Breast epithelium (tissue), 4 donors: ENCODE results near the gene CYP24A1. TPM values are rescaled to one million over a fixed set of nuclear protein-coding genes. Genes with fewer than 3 reads are reported as not detected.

Source experiments
- DNase-seq, 2 donors: peaks; one replicate each; pipeline ENCODE4 v3.0.0-alpha.2; 2019; ENCODE audit warnings: low spot score in 2 of 2
- H3K27ac ChIP-seq, 2 donors: fragments of 200-600 bp; sonication (generic) in 1 of 2; one replicate each; pipeline ENCODE4 v1.5.1; 2016 to 2019; ENCODE audit warnings: mild to moderate bottlenecking in 1 of 2
- H3K27me3 ChIP-seq, 2 donors: fragments of 200-600 bp; sonication (generic) in 1 of 2; one replicate each; pipeline versions ENCODE4 v1.5.1 to v1.6.0; 2017 to 2019; ENCODE audit warnings: control low read depth in 1 of 2, mild to moderate bottlenecking in 1 of 2
- H3K36me3 ChIP-seq: fragments of 200-600 bp; one replicate; pipeline ENCODE4 v1.5.1; 2019
- H3K4me1 ChIP-seq, 2 donors: fragments of 200-600 bp; sonication (generic); one replicate each; pipeline ENCODE4 v1.5.1; 2016 to 2019; ENCODE audit warnings: control low read depth in 1 of 2
- H3K4me3 ChIP-seq, 3 donors: fragments of 200-600 bp; sonication (generic); 1 replicate in 2 of 3; 2 replicates in 1 of 3; pipeline ENCODE4 v1.5.1; 2016 to 2019; ENCODE audit warnings: mild to moderate bottlenecking in 3 of 3, moderate library complexity in 2 of 3
- H3K9me3 ChIP-seq, 2 donors: fragments of 200-600 bp; sonication (generic) in 1 of 2; one replicate each; pipeline ENCODE4 v1.5.1; 2016 to 2019; ENCODE audit warnings: control low read depth in 1 of 2
- POLR2A ChIP-seq: fragments of 450-650 bp; IDR thresholded peaks from one replicate; pipeline ENCODE4 v1.6.1; 2016; ENCODE audit warnings: antibody characterized with exemption, mild to moderate bottlenecking, moderate library complexity
- POLR2AphosphoS5 ChIP-seq, 3 donors: sonication (generic); formaldehyde crosslinking; IDR thresholded peaks; one replicate each; pipeline ENCODE4 v1.6.1; 2017; ENCODE audit warnings: antibody characterized with exemption in 3 of 3
- intact Hi-C: fragments of 100-400 bp; cut with DNase I; formaldehyde crosslinking; loops from one replicate; pipeline ENCODE4 v1.15.1; 2023; ENCODE audit warnings: low total_unique reads
- total RNA-seq, 3 donors: library from RNA; depleted of rRNA; stranded (reverse); fragments of >200 nt; gene quantifications; one replicate each; pipeline ENCODE4 v1.1.0, GENCODE V29; 2016
- TF ChIP-seq, protein P1 (sequence below), 3 donors: fragments of 450-650 bp; IDR thresholded peaks; one replicate each; pipeline ENCODE4 v1.5.1; 2016 to 2017; ENCODE audit warnings: antibody characterized with exemption in 3 of 3, mild to moderate bottlenecking in 3 of 3, moderate library complexity in 3 of 3

The CYP24A1 gene
- total RNA-seq, 3 donors from 2014 or later = 2.0 to 6.4 TPM; not detected in 1

DNA sequence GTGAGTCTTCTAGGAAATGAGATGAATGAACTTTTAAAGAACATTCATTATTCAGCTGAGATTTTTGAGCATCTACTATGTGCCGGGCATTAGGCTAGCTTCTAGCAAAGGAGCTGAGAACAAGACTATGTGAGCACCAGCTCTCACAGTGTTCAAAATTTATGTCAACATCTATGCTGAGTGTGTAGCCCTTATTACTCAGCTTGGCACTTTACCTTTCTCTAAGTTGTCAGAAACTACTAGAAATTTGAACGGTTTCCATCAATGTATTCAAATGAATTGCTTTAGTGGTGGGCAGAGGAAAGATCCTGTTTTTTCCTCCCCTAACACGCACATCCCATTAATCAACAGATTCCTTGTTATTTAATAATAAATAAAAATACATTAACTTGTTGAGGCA, 33.3 kb downstream of the CYP24A1 start:
- intact Hi-C loops = no loop called here
- Histone ChIP-seq H3K4me3 (no peak overlapping the region), H3K9me3 (no peaks in the 10 kb centered on the region), H3K27me3 (no peaks in the 10 kb centered on the region), H3K27ac (no peak overlapping the region), H3K36me3 (no peaks in the 10 kb centered on the region), H3K4me1 (no peaks in the 10 kb centered on the region)
- no peak for DNase-seq
- TF ChIP-seq, protein P1, sequence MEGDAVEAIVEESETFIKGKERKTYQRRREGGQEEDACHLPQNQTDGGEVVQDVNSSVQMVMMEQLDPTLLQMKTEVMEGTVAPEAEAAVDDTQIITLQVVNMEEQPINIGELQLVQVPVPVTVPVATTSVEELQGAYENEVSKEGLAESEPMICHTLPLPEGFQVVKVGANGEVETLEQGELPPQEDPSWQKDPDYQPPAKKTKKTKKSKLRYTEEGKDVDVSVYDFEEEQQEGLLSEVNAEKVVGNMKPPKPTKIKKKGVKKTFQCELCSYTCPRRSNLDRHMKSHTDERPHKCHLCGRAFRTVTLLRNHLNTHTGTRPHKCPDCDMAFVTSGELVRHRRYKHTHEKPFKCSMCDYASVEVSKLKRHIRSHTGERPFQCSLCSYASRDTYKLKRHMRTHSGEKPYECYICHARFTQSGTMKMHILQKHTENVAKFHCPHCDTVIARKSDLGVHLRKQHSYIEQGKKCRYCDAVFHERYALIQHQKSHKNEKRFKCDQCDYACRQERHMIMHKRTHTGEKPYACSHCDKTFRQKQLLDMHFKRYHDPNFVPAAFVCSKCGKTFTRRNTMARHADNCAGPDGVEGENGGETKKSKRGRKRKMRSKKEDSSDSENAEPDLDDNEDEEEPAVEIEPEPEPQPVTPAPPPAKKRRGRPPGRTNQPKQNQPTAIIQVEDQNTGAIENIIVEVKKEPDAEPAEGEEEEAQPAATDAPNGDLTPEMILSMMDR (IDR thresholded peaks at IDR 0.05) = no peak
- no peak for TF ChIP-seq POLR2AphosphoS5 (IDR thresholded peaks at IDR 0.05)
- TF ChIP-seq POLR2A = no peak

DNA sequence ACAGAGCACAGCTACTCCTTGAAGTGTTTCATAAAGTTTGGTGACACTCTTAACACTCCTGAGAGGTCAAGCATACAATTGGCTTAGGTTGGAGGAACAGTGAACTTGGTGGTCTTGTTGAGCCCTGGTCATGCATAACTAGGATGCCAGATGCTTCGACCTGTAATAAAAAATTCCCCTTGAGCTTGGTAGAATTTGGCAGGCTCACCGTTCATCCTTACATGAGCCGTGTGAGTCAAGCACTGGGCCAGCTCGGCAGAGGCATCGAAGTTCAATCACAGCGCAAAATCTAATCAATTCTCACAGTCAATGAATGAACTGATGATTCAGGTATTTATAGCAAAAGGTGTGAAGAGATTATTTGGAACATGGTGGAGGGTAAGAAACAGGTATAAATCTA, 33.7 kb downstream of the CYP24A1 start:
- no peak overlapping the region for H3K4me3 ChIP-seq
- no peaks in the 10 kb centered on the region for H3K4me1 ChIP-seq
- TF ChIP-seq POLR2A = no peak
- TF ChIP-seq, protein P1 (IDR thresholded peaks at IDR 0.05) = no peak
- no peak for TF ChIP-seq POLR2AphosphoS5 (IDR thresholded peaks at IDR 0.05)
- no peaks in the 10 kb centered on the region for H3K9me3 ChIP-seq
- no peak for DNase-seq
- no peaks in the 10 kb centered on the region for H3K36me3 ChIP-seq
- H3K27ac ChIP-seq = no peak overlapping the region
- intact Hi-C loops = no loop called here
- no peaks in the 10 kb centered on the region for H3K27me3 ChIP-seq

DNA sequence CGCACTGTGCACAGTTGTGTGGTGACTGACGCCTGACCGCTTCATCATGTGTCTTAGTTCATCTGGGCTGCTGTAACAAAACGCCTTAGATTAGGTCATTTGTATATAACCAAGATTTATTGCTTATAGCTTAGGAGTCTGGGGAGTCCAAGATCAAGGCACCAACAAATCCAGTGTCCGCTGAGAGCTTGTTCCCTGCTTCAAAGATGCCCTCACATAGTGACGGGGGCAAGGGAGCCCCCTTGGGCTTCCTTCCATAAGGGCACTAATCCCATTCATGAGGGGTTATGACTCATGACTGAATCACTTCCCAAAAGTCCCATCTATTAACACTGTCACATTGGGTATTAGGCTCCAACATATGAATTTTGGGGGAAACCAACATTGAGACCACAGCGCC, 34.6 kb downstream of the CYP24A1 start:
- no peak overlapping the region for H3K27ac ChIP-seq
- no peak overlapping the region for H3K4me3 ChIP-seq
- H3K36me3 ChIP-seq = no peaks in the 10 kb centered on the region
- H3K27me3 ChIP-seq = no peaks in the 10 kb centered on the region
- no peak for DNase-seq
- H3K9me3 ChIP-seq = no peaks in the 10 kb centered on the region
- H3K4me1 ChIP-seq = no peaks in the 10 kb centered on the region
- TF ChIP-seq POLR2AphosphoS5 (IDR thresholded peaks at IDR 0.05) = no peak
- no peak for TF ChIP-seq POLR2A
- TF ChIP-seq, protein P1 (IDR thresholded peaks at IDR 0.05) = no peak
- intact Hi-C loops = no loop called here

DNA sequence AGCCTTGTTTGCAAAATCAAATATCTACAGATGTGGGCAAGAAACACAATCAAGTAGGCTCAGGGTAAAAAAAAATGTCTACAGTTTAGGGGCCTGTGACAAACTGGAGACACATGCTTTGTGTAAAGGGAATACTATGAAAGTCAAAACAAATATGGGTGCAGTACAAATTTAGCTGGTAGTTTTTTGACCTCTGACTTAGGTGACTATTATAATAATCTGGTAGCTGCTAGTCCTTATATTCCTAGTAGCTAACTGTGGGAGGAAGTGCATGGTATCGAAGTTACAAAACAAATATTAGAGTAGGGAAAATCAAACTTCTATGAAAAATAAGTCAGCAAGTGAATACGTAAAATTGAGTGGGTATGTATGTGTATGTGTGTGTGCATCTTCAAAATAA, 35.4 kb downstream of the CYP24A1 start:
- Histone ChIP-seq H3K4me1 (no peaks in the 10 kb centered on the region), H3K4me3 (no peak overlapping the region), H3K36me3 (no peaks in the 10 kb centered on the region), H3K9me3 (no peaks in the 10 kb centered on the region), H3K27me3 (no peaks in the 10 kb centered on the region), H3K27ac (no peak overlapping the region)
- DNase-seq = no peak
- TF ChIP-seq, protein P1 (IDR thresholded peaks at IDR 0.05) = no peak
- TF ChIP-seq POLR2AphosphoS5 (IDR thresholded peaks at IDR 0.05) (no peak), POLR2A (no peak)
- intact Hi-C loops = no loop called here

DNA sequence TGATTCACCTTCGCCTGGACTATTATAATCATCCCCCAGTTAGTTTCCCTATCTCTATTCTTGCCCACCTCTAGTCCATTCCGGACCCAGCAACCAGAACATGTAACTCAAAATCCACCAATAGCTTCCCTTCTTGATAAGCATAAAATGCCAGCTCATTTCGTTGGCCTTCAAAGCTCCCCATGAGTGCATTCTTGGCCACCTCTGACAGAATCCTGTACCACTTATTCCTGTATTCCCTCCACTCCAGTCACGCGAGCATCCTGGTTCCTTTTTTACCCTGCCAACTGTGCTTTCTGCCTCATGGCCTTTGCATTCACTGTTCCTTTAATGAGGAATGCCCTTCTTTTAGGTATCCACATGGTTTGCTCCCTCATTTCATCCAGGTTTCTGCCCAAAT, 36.7 kb downstream of the CYP24A1 start:
- Histone ChIP-seq H3K4me1 (no peaks in the 10 kb centered on the region), H3K27me3 (no peaks in the 10 kb centered on the region), H3K4me3 (no peak overlapping the region), H3K27ac (no peak overlapping the region), H3K9me3 (no peaks in the 10 kb centered on the region), H3K36me3 (no peaks in the 10 kb centered on the region)
- intact Hi-C loops = no loop called here
- TF ChIP-seq, protein P1 (IDR thresholded peaks at IDR 0.05) = no peak
- TF ChIP-seq POLR2A (no peak), POLR2AphosphoS5 (IDR thresholded peaks at IDR 0.05) (no peak)
- DNase-seq = no peak
